Keratinocyte (primary cell): ENCODE results near the gene INSRR. TPM values are rescaled to one million over a fixed set of nuclear protein-coding genes. Genes with fewer than 3 reads are reported as not detected.

Experiments
- DNase-seq: peaks from one replicate; pipeline ENCODE4 v3.0.0-alpha.2; 2011; ENCODE audit warnings: low read depth, missing footprints, low spot score
- FAIRE-seq: peaks from 2 replicates; lab custom pipeline; 2011; peaks lifted over from hg19 to GRCh38; lab: Jason Lieb, UNC
- H2AFZ ChIP-seq: 2 replicates; pipeline ENCODE4 v1.6.0; 2012; ENCODE audit warnings: low read length, control low read depth, inconsistent platforms; ENCODE audit not compliant: control insufficient read depth
- H3K27ac ChIP-seq: 2 replicates; pipeline ENCODE4 v1.5.1; 2011; ENCODE audit warnings: low read length; ENCODE audit not compliant: control insufficient read depth, insufficient read depth
- H3K27me3 ChIP-seq: 3 replicates; pipeline ENCODE4 v1.6.0; 2011; ENCODE audit warnings: low read length; ENCODE audit not compliant: control insufficient read depth, insufficient read depth; ENCODE audit errors: extremely low read depth
- H3K36me3 ChIP-seq, 2 experiments: 2 replicates in 1 of 2; 3 replicates in 1 of 2; pipeline ENCODE4 v1.5.1; 2011; ENCODE audit warnings: low read length in 2 of 2, mild to moderate bottlenecking in 1 of 2; ENCODE audit not compliant: control insufficient read depth in 2 of 2, insufficient read depth in 2 of 2; ENCODE audit errors: extremely low read depth in 1 of 2
- H3K4me1 ChIP-seq: 3 replicates; pipeline ENCODE4 v1.5.1; 2011; ENCODE audit warnings: low read length; ENCODE audit not compliant: control insufficient read depth, insufficient read depth; ENCODE audit errors: extremely low read depth
- H3K4me2 ChIP-seq: 3 replicates; pipeline ENCODE4 v1.6.0; 2011; ENCODE audit warnings: low read depth, low read length; ENCODE audit not compliant: control insufficient read depth, insufficient read depth; ENCODE audit errors: extremely low read depth
- H3K4me3 ChIP-seq, 3 experiments: fragments of 200-600 bp in 1 of 3; sonication (generic) in 1 of 3; 2 replicates in 2 of 3; 3 replicates in 1 of 3; pipeline ENCODE4 v1.5.1; 2011 to 2016; ENCODE audit warnings: low read length in 3 of 3, mild to moderate bottlenecking in 3 of 3, control low read depth in 2 of 3, inconsistent platforms in 1 of 3, low read depth in 1 of 3, mixed read lengths in 1 of 3, mixed run types in 1 of 3, moderate library complexity in 1 of 3; ENCODE audit not compliant: control insufficient read depth in 2 of 3, insufficient read depth in 2 of 3; ENCODE audit errors: extremely low read depth in 1 of 3
- H3K79me2 ChIP-seq: 2 replicates; pipeline ENCODE4 v1.6.0; 2012; ENCODE audit warnings: low read length; ENCODE audit not compliant: control insufficient read depth, insufficient read depth
- H3K9ac ChIP-seq: 3 replicates; pipeline ENCODE4 v1.6.0; 2011; ENCODE audit warnings: low read length; ENCODE audit not compliant: control insufficient read depth, insufficient read depth; ENCODE audit errors: extremely low read depth
- H3K9me1 ChIP-seq: 3 replicates; pipeline ENCODE4 v1.6.0; 2011; ENCODE audit warnings: low read length; ENCODE audit not compliant: control insufficient read depth, insufficient read depth; ENCODE audit errors: extremely low read depth
- H3K9me3 ChIP-seq: 2 replicates; pipeline ENCODE4 v1.5.1; 2012; ENCODE audit warnings: low read depth, low read length; ENCODE audit not compliant: control insufficient read depth
- H4K20me1 ChIP-seq: 3 replicates; pipeline ENCODE4 v1.6.0; 2011; ENCODE audit warnings: low read length; ENCODE audit not compliant: control insufficient read depth, insufficient read depth; ENCODE audit errors: extremely low read depth
- CTCF ChIP-seq, 3 experiments: IDR thresholded peaks in 1 of 3; conservative IDR thresholded peaks in 1 of 3; optimal IDR thresholded peaks in 1 of 3; 2 replicates in 2 of 3; 3 replicates in 1 of 3; pipeline versions ENCODE3 to v1.5.1; 2011; ENCODE audit warnings: low read length in 3 of 3, mild to moderate bottlenecking in 3 of 3, moderate library complexity in 2 of 3, control low read depth in 1 of 3, inconsistent platforms in 1 of 3; ENCODE audit not compliant: insufficient read depth in 2 of 3; ENCODE audit errors: extremely low read depth in 1 of 3
- EZH2 ChIP-seq: IDR thresholded peaks from one replicate; pipeline ENCODE4 v1.6.1; 2012; ENCODE audit warnings: inconsistent platforms, mild to moderate bottlenecking, low read length, moderate library complexity
- dilution Hi-C: fragments of 300-500 bp; cut with MboI; formaldehyde crosslinking; loops from one replicate; pipeline ENCODE4 v1.7.0; 2020; ENCODE audit warnings: low sequenced_read_pairs; ENCODE audit not compliant: extremely low pct_ligation_motif_present
- polyA plus RNA-seq, 5 experiments: library from polyadenylated mRNA; depleted of rRNA in 3 of 5; stranded (reverse) in 3 of 5; stranded (forward) in 1 of 5; unstranded in 1 of 5; fragments of >200 nt; gene quantifications; 1 replicate in 1 of 5; 2 replicates in 3 of 5; 3 replicates in 1 of 5; pipeline versions ENCODE4 v1.2.1 to v1.2.3, GENCODE V29; 2011 to 2012; ENCODE audit warnings: missing spikeins in 2 of 5, low read depth in 1 of 5, low replicate concordance in 1 of 5

INSRR gene
- polyA plus RNA-seq, 1 donor (not counting 4 experiments of a cell fraction or from before 2014, with no cell fraction given), result not detected

- Histone ChIP-seq H3K9ac (no peak overlapping the region), H3K4me3 (no peak overlapping the region), H4K20me1 (no peaks in the 10 kb centered on the region), H3K4me2 (peak overlapping the region; percentile 69), H3K79me2 (no peaks in the 10 kb centered on the region), H3K9me3 (no peaks in the 10 kb centered on the region), H3K9me1 (no peaks in the 10 kb centered on the region), H3K4me1 (peaks cover 48% of the 10 kb centered on the region), H2AFZ (no peak overlapping the region), H3K27me3 (no peaks in the 10 kb centered on the region), H3K27ac (no peak overlapping the region), H3K36me3 (no peaks in the 10 kb centered on the region)
- no peak for DNase-seq
- TF ChIP-seq CTCF (optimal IDR thresholded peaks at IDR 0.05 in 1 of 3, IDR thresholded peaks at IDR 0.05 in 1 of 3, conservative IDR thresholded peaks at IDR 0.05 in 1 of 3; ENCODE audit: extremely low read depth in 1 of 3, insufficient read depth in 2 of 3, low read length in 3 of 3), result no peak
- TF ChIP-seq EZH2, result no peak
- FAIRE-seq, result peak; percentile 41
- dilution Hi-C loops, result no loop called here
Observed at GRCh38 chr1:156812293-156812990, 46.5 kb downstream of the INSRR start.

GRCh38 chr1:156811168-156811567 is 47.7 kb downstream of the INSRR start:
- H4K20me1 ChIP-seq, result no peaks in the 10 kb centered on the region
- H3K27me3 ChIP-seq, result no peaks in the 10 kb centered on the region
- no peak overlapping the region for H3K4me3 ChIP-seq
- no peak for TF ChIP-seq EZH2
- TF ChIP-seq CTCF (optimal IDR thresholded peaks at IDR 0.05 in 1 of 3, IDR thresholded peaks at IDR 0.05 in 1 of 3, conservative IDR thresholded peaks at IDR 0.05 in 1 of 3; ENCODE audit: extremely low read depth in 1 of 3, insufficient read depth in 2 of 3, low read length in 3 of 3), result no peak
- H3K4me1 ChIP-seq, result peaks cover 43% of the 10 kb centered on the region
- H3K36me3 ChIP-seq, result peaks cover 0 to 4% of the 10 kb centered on the region in 2 experiments
- no peaks in the 10 kb centered on the region for H3K9me1 ChIP-seq
- no peak overlapping the region for H3K4me2 ChIP-seq
- no peaks in the 10 kb centered on the region for H3K79me2 ChIP-seq
- H2AFZ ChIP-seq, result no peak overlapping the region
- H3K9ac ChIP-seq, result no peak overlapping the region
- FAIRE-seq (no peak), DNase-seq (no peak)
- dilution Hi-C loops, result no loop called here
- no peaks in the 10 kb centered on the region for H3K9me3 ChIP-seq
- H3K27ac ChIP-seq, result no peak overlapping the region
